ENCODE results near the gene ZNF132. TPM values are rescaled to one million over a fixed set of nuclear protein-coding genes. Genes with fewer than 3 reads are reported as not detected.

Gene ZNF132
- total and polyA plus RNA-seq, 9 of the 15 experiments (the other 6 are each of a cell fraction or from before 2014, with no cell fraction given): 0.03 to 0.42 (median 0.10) TPM; not detected in 5

DNA sequence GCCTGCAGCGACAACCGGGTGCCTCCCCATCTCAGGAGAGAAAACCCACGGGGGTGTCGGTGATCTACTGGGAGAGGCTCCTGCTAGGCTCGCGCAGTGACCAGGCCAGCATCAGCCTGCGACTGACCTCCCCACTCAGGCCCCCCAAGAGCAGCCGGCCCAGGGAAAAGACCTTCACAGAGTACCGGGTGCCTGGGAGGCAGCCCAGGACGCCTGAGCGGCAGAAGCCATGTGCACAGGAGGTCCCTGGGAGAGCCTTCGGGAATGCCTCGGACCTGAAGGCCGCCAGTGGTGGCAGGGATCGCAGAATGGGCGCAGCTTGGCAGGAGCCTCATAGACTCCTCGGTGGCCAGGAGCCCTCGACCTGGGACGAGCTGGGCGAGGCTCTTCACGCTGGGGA is 15.4 kb upstream of the ZNF132 start:
- WGBS (ENCODE audit: insufficient coverage, low coverage, missing lambda C conversion rate): 94% methylated on average over 15 of the region's 21 CpGs
- FAIRE-seq: no peak
- Histone ChIP-seq H3K79me2 (ENCODE audit: control insufficient read depth, insufficient read depth, low read length) (peaks cover 8% of the 10 kb centered on the region; the same call in 2 of the 3 replicates), H3K9me1 (ENCODE audit: control insufficient read depth, insufficient read depth, low read length) (no peaks in the 10 kb centered on the region), H2AFZ (ENCODE audit: low read depth, low read length) (no peak overlapping the region), H3K9me3 (replicated peaks; ENCODE audit: control insufficient read depth, insufficient read depth, low read depth, low read length) (peaks cover 4% of the 10 kb centered on the region; the same call in 1 of the 2 replicates), H3K4me2 (ENCODE audit: insufficient read depth, low read length) (no peak overlapping the region), H3K9ac (ENCODE audit: insufficient read depth in 1 of 2, low read depth in 2 of 2, low read length in 2 of 2) (no peak overlapping the region), H3K27me3 (ENCODE audit: control insufficient read depth in 2 of 2, insufficient read depth in 2 of 2, low read length in 2 of 2) (no peaks in the 10 kb centered on the region), H4K20me1 (replicated peaks; ENCODE audit: control insufficient read depth, insufficient read depth, low read length) (no peaks in the 10 kb centered on the region), H3K4me1 (replicated peaks in 1 of 2; ENCODE audit: control insufficient read depth in 2 of 2, insufficient read depth in 2 of 2, low read length in 2 of 2) (peaks cover 4 to 15% of the 10 kb centered on the region in 2 experiments; a peak in 4 of 5 replicates), H3K36me3 (ENCODE audit: control insufficient read depth, insufficient read depth, low read length) (peaks cover 32% of the 10 kb centered on the region; the same call in 1 of the 3 replicates), H3K27ac (ENCODE audit: extremely low read depth, low read depth, low read length) (no peak overlapping the region), H3K4me3 (no peak overlapping the region)
- POLR2A ChIA-PET: no interaction called here
- ATAC-seq: no peak
- no TSS peak for BruUV-seq (replicated peaks)
- intact Hi-C loops (cut with micrococcal nuclease): no loop called here
- in situ Hi-C loops (cut with MboI): no loop called here
- DNase-seq (ENCODE audit: extremely low read depth in 1 of 4, low spot score in 3 of 4): no peak
- CTCF ChIA-PET (ENCODE audit: low intra/inter-chr PET ratio): no interaction called here
- TF ChIP-seq MTA2 (IDR thresholded peaks at IDR 0.05; ENCODE audit: low read depth) (no peak), ZC3H8 (IDR thresholded peaks at IDR 0.05) (no peak), SMAD1 (IDR thresholded peaks at IDR 0.05; ENCODE audit: low read depth, low read length, partially characterized antibody) (no peak), KAT8 (IDR thresholded peaks at IDR 0.05; ENCODE audit: low read depth) (no peak), ZNF318 (IDR thresholded peaks at IDR 0.05; ENCODE audit: borderline replicate concordance in 1 of 2, low read depth in 1 of 2) (no peak), ZNF232 (CRISPR knock-in tag; IDR thresholded peaks at IDR 0.05) (no peak), NCOR1 (IDR thresholded peaks at IDR 0.05) (no peak), BCLAF1 (IDR thresholded peaks at IDR 0.05; ENCODE audit: borderline replicate concordance in 1 of 2, control insufficient read depth in 1 of 2, low read depth in 2 of 2, low read length in 1 of 2) (no peak), WHSC1 (IDR thresholded peaks at IDR 0.05; ENCODE audit: low read length) (no peak)

Data from K562 (cell line).